M059J (cell line): ENCODE measurements around the gene CACHD1. TPM values are rescaled to one million over a fixed set of nuclear protein-coding genes. Genes with fewer than 3 reads are reported as not detected.
"Not testable (repeated sequence)": the region's sequence is repeated elsewhere in the genome, so short reads cannot be mapped to it uniquely, and the experiment has no call there.

Experiments
- DNase-seq: peaks from one replicate; pipeline ENCODE4 v3.0.0-alpha.2; 2012; ENCODE audit warnings: low read depth
- total RNA-seq: library from RNA; depleted of rRNA; stranded (reverse); fragments of >200 nt; shearing (Covaris generic); gene quantifications from 2 replicates; pipeline ENCODE4 v1.2.3, GENCODE V29; 2014

Gene CACHD1
- total RNA-seq, 1 experiment from 2014 or later: 2.1 TPM

- no peak for DNase-seq
Observed at GRCh38 chr1:64584479-64584878, 114.5 kb downstream of the CACHD1 start.

- no peak for DNase-seq
Observed at GRCh38 chr1:64588876-64589275, 118.9 kb downstream of the CACHD1 start.

GRCh38 chr1:64590316-64590715, 120.4 kb downstream of the CACHD1 start:
- no peak for DNase-seq

- DNase-seq: no peak
Observed at GRCh38 chr1:64594446-64594845, 124.5 kb downstream of the CACHD1 start.

- no peak for DNase-seq
Observed at GRCh38 chr1:64595871-64596515, 126.1 kb downstream of the CACHD1 start.

- no peak for DNase-seq
Observed at GRCh38 chr1:64597113-64597512, 127.2 kb downstream of the CACHD1 start.

- DNase-seq: peak; percentile 28
Observed at GRCh38 chr1:64598100-64598571, 128.2 kb downstream of the CACHD1 start.

GRCh38 chr1:64599242-64599641, 129.3 kb downstream of the CACHD1 start:
- no peak for DNase-seq

GRCh38 chr1:64601207-64601606, 131.3 kb downstream of the CACHD1 start:
- DNase-seq: no peak

- DNase-seq: no peak
Observed at GRCh38 chr1:64608005-64608650, 138.2 kb downstream of the CACHD1 start.

GRCh38 chr1:64608651-64609048, 138.7 kb downstream of the CACHD1 start:
- no peak for DNase-seq

GRCh38 chr1:64610950-64611349, 141.0 kb downstream of the CACHD1 start:
- not testable (repeated sequence) for DNase-seq

GRCh38 chr1:64616039-64616438, 146.1 kb downstream of the CACHD1 start:
- no peak for DNase-seq

- DNase-seq: peak; percentile 48
Observed at GRCh38 chr1:64623750-64624191, 153.8 kb downstream of the CACHD1 start.

GRCh38 chr1:64624218-64624713, 154.3 kb downstream of the CACHD1 start:
- peak; percentile 22 for DNase-seq

- DNase-seq: no peak
Observed at GRCh38 chr1:64624808-64625207, 154.9 kb downstream of the CACHD1 start.

GRCh38 chr1:64630611-64631010, 160.7 kb downstream of the CACHD1 start:
- DNase-seq: no peak

- no peak for DNase-seq
Observed at GRCh38 chr1:64631346-64632034, 161.6 kb downstream of the CACHD1 start.

GRCh38 chr1:64632936-64633335, 163.0 kb downstream of the CACHD1 start:
- no peak for DNase-seq

GRCh38 chr1:64645735-64646134, 175.8 kb downstream of the CACHD1 start:
- no peak for DNase-seq

- DNase-seq: no peak
Observed at GRCh38 chr1:64650411-64650810, 180.5 kb downstream of the CACHD1 start.

GRCh38 chr1:64651841-64652240, 181.9 kb downstream of the CACHD1 start:
- no peak for DNase-seq

- no peak for DNase-seq
Observed at GRCh38 chr1:64653466-64653865, 183.5 kb downstream of the CACHD1 start.
